C4-2B (cell line): ENCODE data around the gene SSTR4.

Source experiments
- CTCF ChIP-seq: fragments of 450-650 bp; conservative IDR thresholded peaks from 2 replicates; pipeline ENCODE4 v1.5.1; 2017; ENCODE audit warnings: mild to moderate bottlenecking
- ZFX ChIP-seq: fragments of 450-650 bp; IDR thresholded peaks from 2 replicates; pipeline ENCODE4 v1.6.1; 2017

- TF ChIP-seq CTCF (no peak), ZFX (no peak)
These were observed 42.2 kb downstream of the SSTR4 start for GRCh38 chr20:23077277-23077676.
